NOMO-1 treated with DMSO at 0.1 percent for 48 hours (cell line): ENCODE data around the gene PPIL1.
"Not testable (repeated sequence)": the region's sequence is repeated elsewhere in the genome, so short reads cannot be mapped to it uniquely, and the experiment has no call there.

ENCODE experiments used
- DNase-seq: peaks from one replicate; lab custom pipeline; 2025; ENCODE audit not compliant: unreplicated experiment; lab: John Stamatoyannopoulos, UW

PPIL1 gene

DNA sequence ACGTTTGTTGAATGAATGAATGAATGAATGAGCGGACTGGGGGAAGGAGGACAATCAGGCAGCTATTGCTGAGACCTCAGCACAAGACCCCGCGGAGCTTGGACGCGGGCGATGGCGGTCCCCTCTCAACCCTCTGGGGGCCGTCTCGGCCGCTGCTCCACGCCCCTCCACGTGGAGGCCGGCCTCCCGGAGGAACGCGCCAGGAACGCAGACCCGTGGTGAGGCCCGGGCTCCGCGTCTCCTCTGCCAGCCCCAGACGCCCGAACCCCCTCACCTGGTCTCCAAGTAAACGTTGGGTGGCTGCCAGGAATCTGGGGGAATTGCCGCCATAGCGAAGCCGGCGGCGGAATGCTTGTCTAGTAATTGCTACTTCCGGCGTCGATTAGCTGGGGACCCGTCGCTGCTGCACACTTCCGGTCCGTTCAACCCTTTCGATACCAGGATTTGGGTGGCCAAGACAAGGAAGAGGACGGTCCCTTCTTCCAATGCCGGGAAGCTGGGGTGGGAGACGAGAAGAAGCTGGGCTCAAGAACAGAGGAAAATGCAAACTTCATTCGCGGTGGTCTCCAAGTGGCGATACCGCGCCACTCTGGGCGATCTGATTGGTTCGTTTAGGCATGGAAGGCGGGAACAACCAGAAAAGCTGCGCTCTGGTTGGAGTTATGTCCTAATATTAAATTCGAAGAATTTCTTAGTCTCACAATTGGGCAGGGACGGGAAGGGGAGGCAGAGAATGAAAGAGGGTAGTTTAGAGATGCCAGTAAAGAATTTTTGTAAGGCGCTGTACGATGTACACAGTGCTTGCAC, at the start of gene PPIL1:
TSS of gene PPIL1 (minus strand) at position 361 of the 807 bp plus-strand sequence. CDS start at position 330, 31 bp downstream.
- peak; percentile 92 for DNase-seq

DNA sequence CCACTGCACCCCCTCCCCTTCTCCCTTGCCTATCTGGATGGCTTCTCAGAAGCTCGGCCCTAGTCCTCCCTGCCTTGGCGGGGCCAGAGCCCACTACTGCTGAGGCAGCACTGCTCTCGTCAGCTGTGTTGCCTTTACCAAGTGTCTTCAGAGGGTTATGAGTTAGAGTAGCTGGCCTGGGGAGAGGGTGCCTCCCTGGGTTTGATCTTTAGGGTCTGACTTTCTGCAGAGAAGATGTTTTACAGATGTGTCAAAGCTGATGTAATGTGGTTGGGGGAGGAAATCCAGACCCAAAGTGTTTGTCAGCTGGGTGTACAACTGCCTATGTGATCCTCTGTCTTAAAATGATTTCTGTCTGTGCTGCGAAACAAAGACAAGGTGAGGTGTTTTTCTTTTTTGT, 49.5 kb upstream of the PPIL1 start:
- no peak for DNase-seq

DNA sequence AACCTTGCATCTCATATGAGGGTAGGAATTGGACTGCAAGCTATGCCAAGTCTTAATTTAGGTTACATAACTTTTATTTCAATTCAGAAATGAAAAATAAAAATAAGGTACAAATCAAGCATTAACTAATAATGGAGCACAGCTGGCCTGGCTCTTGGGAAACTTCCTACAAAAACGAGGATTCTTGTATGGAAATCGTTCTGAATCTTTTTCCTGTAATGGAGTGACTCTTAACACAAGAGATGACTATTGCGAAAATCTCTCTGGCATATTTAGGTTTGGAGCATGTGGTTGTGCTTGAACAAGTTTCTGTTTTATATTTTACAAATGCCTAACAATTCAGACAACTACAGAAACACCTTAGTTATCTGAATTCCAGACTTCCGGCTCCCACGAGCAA, 45.9 kb upstream of the PPIL1 start:
- DNase-seq = no peak

DNA sequence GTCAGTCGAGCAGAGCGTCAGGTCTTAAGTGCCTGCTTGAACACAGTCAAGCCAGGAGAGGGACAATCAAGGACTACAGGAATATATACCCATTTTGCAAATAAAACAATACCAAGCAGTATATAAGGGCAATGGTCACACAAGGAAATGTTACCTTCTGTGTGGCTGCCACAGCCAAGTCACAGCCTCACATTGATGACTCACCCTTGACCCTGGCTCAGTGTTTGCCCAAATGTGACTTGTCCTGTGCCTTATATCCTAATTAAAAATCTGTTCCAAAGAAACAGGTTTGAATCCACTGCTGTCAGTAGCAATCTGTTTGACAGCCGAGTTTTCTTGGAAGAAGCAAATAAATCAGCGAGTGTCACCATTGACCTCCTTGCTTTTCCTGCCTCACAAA, 45.4 kb upstream of the PPIL1 start:
- no peak for DNase-seq

DNA sequence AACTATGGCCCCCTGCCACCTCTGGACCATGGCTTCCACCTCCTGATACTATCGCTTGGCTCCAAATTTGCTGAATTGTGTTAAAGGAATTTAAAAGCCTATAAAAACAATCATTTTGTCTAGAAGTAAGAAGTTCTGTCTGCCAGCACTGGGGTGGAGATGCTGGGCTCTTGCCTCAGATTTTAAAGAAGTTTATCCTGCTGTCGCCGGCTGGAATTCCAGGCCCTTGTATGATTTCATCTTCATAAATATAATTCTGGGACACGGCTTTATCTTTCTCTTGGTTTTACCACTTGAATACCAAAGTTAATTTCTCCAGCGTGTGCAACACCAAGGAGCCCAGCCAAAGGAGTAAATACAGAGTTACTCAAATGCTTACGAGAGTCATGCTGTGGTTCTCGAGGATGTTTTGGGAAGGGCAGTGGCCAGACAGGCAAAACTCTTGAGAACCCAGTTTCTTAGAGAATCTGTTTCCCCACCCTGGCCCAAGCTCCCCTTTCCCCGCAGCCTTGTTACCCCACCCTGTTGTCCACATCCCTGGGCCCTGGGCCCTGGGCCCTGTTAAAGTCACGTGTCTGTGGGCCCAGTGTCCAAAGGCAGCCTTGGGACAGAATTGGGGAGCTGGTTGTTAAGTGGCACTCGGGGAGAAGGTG, 43.1 kb upstream of the PPIL1 start:
- DNase-seq = no peak

DNA sequence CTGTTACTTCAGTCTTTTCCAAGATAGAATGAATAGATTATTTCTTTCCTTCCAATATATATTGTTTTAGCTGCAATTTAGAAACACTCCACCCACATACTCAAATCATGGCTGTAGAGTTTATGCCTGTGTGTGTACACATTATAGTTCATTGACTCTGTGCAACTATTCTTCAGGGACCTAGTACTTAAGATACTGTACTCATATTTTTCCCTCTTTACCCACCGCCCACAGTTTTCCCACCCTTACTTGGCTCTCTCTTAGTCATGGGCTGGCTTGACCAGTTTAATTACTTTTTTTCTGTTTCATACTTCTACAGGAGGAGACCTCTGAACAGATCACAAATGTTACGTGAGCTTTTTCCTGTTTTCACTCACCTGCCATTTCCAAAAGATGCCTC, 41.5 kb upstream of the PPIL1 start:
- no peak for DNase-seq

DNA sequence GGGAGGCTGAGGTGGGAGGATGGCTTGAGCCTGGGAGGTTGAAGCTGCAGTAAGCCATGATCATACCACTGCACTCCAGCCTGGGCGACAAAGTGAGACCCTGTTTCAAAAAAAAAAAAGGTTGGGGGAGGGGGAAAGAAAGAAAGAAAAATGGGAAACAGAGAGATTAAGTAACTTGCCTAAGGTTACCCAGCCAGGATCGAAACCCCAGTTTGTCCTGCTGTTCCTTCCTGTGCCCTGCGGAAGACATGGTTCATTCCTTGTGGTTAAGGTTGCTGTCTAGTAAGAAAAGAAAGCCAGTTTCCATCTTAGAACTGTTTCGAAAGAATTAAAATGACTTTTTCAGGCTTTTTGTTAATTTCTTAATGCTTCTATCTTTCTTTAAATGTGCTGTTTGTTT, 41.0 kb upstream of the PPIL1 start:
- DNase-seq = no peak

DNA sequence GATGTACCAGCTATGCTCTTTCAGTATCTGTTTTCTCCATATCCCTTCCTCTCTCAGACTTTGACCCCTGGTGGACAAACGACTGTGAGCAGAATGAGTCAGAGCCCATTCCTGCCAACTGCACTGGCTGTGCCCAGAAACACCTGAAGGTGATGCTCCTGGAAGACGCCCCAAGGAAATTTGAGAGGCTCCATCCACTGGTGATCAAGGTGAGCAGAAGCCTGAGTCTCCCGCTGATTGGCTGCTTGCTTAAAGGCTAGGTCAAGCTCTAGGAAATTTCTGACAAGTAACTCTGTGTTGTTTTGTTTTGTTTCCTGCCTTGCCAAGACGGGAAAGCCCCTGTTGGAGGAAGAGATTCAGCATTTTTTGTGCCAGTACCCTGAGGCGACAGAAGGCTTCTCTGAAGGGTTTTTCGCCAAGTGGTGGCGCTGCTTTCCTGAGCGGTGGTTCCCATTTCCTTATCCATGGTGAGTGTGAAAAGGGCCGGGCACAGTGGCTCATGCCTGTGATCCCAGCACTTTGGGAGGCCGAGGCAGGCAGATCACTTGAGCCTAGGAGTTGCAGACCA, 39.7 kb upstream of the PPIL1 start:
- DNase-seq = no peak

DNA sequence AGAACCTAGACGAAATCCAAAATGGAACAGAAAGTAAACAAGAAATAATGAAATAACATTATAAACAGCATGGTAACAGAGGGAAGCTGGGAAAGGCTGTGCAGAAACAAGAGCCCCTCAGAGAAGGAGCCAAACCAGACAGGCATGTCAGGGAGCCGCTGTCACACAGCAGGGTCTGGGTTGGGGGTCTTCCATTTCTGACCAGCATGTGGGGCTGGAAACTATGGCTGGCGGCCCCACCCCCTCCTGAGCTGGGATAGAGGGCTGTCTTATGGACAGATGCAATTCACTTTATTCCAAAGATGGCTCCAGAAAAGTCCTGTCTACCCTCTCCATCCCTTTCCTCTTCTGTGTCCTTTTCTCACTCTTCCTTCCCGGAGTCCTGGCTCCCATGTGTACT, 38.5 kb upstream of the PPIL1 start:
- no peak for DNase-seq

DNA sequence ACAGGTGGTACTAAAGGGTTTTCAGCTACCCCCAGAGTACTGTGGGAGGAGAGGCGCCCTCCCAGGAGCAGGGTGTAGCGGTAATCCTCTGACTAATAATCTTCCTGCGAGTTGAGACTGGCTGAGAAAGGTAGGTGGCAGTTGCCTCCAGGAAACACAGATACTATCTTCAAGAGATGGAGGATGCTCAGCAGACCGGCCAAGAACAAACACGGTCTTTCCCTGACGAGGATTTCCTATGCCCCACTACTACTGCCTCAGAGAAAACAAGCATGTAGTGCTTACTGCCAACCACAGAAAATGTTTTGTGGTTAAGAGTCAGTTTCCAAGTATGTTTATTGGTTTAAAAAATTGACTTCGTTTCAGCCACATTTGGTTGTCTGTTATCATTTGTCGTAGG, 38.0 kb upstream of the PPIL1 start:
- DNase-seq = no peak

DNA sequence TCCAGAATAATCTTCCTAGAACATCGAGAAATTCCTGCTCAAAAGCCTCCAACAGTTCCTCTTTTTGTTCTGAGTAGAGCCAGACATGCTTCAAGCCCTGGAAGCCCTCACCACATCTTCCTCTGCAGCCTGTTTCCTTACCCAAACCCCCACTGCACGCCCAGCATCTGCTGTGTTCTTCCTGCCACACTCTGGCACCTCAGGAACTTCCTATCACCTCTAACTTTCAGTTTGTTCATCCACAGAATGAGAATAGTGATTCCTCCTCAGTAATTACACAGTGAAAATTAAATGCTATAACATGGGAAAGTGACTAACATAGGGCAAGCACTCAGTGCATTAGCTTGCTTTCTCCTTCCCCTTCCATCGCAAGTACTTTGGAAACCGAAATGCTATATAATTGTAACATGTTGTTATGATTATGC, 37.4 kb upstream of the PPIL1 start:
- peak; percentile 22 for DNase-seq

DNA sequence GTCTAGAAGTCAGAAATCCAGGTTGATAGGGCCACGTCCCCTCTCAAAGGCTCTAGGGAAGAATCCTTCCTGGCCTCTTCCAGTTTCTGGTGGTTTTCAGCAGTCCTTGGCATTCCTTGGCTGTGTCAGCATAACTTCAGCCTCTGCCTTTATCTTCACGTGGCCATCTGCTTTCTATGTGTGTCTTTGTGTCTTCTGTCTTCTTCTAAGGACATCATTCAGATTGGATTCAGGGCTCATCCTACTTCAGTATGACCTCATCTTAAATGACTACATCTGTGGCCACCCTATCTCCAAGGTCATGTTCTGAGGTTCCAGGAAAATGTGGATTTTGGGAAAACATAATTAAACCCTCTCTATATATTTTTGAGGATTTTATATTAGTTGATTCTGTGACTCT, 34.1 kb upstream of the PPIL1 start:
- DNase-seq = no peak

DNA sequence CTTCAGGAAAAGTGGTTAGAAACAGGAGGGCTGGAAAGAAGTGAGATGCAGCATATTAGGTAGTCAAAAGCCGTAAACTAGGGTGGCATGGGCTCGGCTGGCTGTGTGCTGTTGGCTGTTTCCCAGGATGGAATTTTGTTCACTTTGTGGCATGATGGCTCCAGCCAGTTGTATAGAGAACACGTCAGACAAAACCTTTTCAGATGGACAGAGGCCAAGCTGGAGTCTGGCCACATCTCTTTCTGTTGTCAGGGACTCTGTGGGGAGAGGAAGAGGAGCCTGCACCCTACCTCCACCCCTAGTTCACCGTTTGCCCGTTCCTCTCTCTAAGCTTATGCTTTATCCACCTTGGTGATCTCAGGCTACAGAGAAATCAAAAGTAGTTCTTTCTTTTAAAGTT, 33.2 kb upstream of the PPIL1 start:
- DNase-seq = no peak

DNA sequence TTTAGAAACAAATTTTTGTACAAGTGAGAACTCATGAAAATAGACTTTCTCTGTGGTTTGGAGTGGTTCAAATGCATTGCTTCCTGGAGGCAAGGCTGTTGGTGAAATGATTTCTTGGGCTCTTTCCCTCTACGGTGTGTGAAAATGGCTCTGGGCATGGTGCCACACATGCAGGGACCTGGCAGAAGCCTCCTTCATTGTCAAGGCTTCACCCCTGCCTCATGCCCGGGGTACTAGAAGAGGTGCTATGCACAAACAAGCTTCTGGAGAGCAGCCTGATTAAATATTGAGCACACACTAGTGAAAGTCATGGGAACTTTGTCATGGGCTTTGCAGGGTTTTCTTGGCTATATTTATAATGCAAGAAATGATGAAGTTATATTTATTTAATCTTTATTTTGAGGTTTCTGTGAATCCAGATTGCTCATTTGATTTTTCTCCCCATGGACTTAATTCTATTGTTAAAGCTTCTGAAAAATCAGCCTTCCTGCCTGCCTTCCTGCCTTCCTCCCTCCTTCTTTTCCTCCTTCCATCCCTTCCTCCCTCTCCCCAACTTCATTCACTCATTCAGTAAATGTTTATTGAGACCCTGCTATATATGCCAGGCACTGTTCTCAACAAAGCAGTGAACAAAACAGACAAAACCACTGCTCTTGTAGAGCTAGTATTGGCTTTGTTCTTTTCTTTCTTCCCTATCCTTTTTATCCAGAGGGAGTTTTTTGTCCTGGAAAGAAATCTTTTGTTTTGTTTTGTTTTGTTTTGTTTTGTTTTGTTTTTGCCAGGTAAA, 32.1 kb upstream of the PPIL1 start:
- DNase-seq = no peak

DNA sequence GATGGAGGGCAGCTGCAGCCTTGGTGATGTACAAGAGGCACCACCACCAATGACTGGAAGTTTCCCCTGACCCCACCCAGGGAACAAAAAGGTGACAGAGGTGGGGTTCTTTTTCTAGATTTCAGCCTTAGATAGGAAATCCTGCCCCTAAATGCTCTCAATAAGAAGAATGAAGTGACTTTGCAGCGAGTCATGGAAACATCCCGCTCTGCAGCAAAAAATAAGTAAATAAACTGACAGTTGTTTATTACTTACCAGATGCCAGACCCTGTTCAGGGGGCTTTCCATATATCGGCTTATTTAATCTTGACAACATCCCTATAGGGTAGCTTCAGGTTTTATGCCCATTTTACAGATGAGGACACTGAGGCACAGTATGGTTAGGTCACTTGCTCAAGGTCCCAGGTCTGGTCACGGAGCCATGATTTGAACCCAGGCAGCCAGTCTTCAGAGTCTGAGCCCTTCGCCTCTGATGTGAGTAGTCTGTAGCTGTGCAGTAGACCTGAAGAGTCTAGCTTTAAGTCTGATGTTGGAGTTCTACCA, 30.3 kb upstream of the PPIL1 start:
- DNase-seq = no peak

DNA sequence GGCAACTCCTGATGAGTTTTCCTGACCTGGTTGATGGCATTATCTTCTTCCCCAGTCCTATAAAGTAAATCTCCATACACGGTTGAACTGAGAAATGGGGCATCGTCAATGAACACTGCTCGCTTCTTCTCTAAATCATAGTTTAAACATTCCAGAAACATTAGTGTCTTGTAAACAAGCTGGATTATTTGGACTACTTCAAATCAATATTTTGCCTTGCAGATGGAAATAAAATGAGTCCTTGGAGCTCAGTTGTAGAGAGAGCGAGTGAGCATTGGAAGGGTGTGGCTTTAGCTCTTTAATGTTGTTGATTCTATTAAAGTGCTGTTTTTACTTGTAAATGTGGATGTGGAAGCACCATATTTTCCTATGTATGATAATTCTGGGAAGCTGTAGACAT, 29.5 kb upstream of the PPIL1 start:
- DNase-seq = no peak

DNA sequence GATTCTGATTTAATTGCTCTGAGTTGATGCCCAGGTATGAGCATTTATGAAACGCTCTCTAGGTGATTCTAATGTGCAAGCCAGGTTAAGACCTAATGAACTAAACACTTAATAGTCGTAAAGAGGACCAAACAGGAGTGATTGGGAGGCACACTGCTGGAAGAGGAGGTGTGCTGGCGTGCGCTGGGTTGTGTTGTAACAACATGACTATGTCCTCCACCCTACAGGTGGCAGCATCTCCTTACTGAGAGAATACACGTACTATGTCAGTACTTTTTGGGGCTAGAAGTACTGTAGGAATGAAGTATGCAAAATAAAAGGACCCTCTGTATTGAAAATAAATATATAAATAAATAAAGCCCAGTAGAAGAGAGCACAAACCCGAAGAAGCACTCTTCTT, 23.0 kb upstream of the PPIL1 start:
- DNase-seq = no peak

DNA sequence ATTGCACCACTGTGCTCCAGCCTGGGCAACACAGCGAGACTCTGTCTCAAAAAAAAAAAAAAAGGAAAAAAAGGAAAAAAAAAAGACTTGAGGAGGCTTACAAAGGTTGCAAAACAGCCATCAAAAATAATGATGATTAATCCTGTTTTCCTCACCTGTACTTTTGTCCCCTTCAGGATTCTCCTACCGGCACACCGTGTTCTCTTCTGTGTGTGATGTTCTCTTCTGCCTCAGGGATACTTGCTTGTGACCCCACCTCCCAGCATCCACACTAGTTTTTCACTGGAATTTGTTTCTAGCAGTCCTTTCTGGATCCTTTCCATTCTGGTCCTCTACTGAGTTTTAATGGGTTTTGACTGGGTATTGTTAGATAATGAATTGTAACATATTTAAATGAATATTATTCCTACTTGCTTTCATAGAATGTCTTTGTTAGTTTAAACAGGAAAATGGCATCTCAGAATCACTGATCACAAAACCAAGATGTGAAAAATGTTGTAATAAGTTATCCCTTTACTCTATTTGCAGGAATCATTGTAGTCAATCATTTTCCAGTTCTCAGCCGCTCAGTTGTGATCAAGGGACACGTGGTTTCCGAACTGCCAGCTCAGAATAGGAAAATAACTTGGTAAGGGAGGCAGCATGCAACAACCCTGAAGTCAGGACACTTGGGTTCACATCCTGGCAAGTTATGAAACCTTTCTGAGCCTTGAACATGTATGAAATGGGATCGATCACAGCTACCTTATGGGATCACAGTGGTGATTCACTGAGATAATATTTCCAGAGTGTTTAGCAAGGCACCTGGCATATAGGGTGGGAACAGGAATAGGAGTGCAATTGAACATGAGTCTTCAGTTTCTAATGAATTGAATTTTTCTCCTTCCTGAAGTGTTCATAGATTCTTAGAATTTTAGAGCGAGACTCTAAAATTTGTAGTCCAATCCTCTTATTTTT, 19.7 kb upstream of the PPIL1 start:
- no peak for DNase-seq

DNA sequence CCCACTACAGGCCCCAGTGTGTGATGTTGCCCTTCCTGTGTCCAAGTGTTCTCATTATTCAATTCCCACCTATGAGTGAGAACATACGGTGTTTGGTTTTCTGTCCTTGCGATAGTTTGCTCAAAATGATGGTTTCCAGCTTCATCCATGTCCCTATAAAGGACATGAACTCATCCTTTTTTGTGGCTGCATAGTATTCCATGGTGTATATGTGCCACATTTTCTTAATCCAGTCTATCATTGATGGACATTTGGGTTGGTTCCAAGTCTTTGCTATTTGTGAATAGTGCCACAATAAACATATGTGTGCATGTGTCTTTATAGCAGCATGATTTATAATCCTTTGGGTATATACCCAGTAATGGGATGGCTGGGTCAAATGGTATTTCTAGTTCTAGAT, 16.6 kb upstream of the PPIL1 start:
- not testable (repeated sequence) for DNase-seq

DNA sequence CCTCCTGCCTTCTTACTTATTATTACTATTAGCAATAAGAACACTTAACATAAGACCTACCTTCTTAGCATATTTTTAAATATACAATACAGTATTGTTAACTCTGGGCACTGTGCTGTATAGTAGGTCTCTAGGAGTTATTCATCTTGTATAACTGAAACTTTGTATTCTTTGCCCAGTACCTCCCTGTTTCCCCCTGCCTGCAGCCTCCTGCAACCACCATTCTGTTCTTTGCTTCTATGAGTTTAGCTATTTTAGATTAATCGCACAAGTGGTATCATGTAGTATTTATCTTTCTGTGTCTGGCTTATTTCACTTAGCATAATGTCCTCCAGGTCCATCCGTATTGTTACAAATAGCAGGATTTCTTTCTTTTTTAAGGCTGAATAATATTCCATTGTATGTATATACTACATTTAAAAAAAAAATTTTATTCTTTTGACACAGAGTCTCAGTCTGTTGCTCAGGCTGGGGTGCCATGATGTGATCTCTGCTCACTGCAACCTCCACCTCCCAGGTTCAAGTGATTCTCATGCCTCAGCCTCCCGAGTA, 15.6 kb upstream of the PPIL1 start:
- no peak for DNase-seq
